ENCODE data around the gene PLEKHG4B.
"Not testable (repeated sequence)": the region's sequence is repeated elsewhere in the genome, so short reads cannot be mapped to it uniquely, and the experiment has no call there.

Gene PLEKHG4B

GRCh38 chr5:197031-197430 lies 105.1 kb downstream of the PLEKHG4B start:
- DNase-seq; in situ Hi-C loops (cut with HindIII; ENCODE audit: low pct_ligation_motif_present, low sequenced_read_pairs); H3K4me3 ChIP-seq (ENCODE audit: low read depth, low read length); H3K36me3 ChIP-seq (replicated peaks); H3K27ac ChIP-seq; H3K27me3 ChIP-seq (replicated peaks): not testable (repeated sequence)
- peak; percentile 49 for TF ChIP-seq CTCF (IDR thresholded peaks at IDR 0.05; ENCODE audit: low read depth, low read length, missing control alignments)

GRCh38 chr5:197892-198489 lies 106.0 kb downstream of the PLEKHG4B start:
- TF ChIP-seq CTCF (IDR thresholded peaks at IDR 0.05; ENCODE audit: low read depth, low read length, missing control alignments): no peak
- Histone ChIP-seq H3K4me3 (ENCODE audit: low read depth, low read length) (no peak overlapping the region), H3K27ac (no peak overlapping the region), H3K27me3 (replicated peaks) (no peaks in the 10 kb centered on the region), H3K36me3 (replicated peaks) (no peaks in the 10 kb centered on the region)
- in situ Hi-C loops (cut with HindIII; ENCODE audit: low pct_ligation_motif_present, low sequenced_read_pairs): no loop called here
- no peak for DNase-seq

- no peaks in the 10 kb centered on the region for H3K27me3 ChIP-seq (replicated peaks)
- H3K4me3 ChIP-seq (ENCODE audit: low read depth, low read length): no peak overlapping the region
- H3K36me3 ChIP-seq (replicated peaks): no peaks in the 10 kb centered on the region
- in situ Hi-C loops (cut with HindIII; ENCODE audit: low pct_ligation_motif_present, low sequenced_read_pairs): no loop called here
- no peak overlapping the region for H3K27ac ChIP-seq
- no peak for TF ChIP-seq CTCF (IDR thresholded peaks at IDR 0.05; ENCODE audit: low read depth, low read length, missing control alignments)
- no peak for DNase-seq
These were observed 106.7 kb downstream of the PLEKHG4B start for GRCh38 chr5:198516-199196.

GRCh38 chr5:199197-199949 lies 107.4 kb downstream of the PLEKHG4B start:
- Histone ChIP-seq H3K36me3 (replicated peaks) (peaks cover 2% of the 10 kb centered on the region), H3K27ac (no peak overlapping the region), H3K4me3 (ENCODE audit: low read depth, low read length) (no peak overlapping the region), H3K27me3 (replicated peaks) (no peaks in the 10 kb centered on the region)
- DNase-seq: no peak
- in situ Hi-C loops (cut with HindIII; ENCODE audit: low pct_ligation_motif_present, low sequenced_read_pairs): no loop called here
- no peak for TF ChIP-seq CTCF (IDR thresholded peaks at IDR 0.05; ENCODE audit: low read depth, low read length, missing control alignments)

- TF ChIP-seq CTCF (IDR thresholded peaks at IDR 0.05; ENCODE audit: low read depth, low read length, missing control alignments): no peak
These were observed 108.1 kb downstream of the PLEKHG4B start for GRCh38 chr5:199950-200645.

More at GRCh38 chr5:199950-200645, 108.1 kb downstream of the PLEKHG4B start:
- Histone ChIP-seq H3K4me3 (ENCODE audit: low read depth, low read length) (no peak overlapping the region), H3K27me3 (replicated peaks) (no peaks in the 10 kb centered on the region), H3K27ac (no peak overlapping the region), H3K36me3 (replicated peaks) (peaks cover 2% of the 10 kb centered on the region)
- no peak for DNase-seq
- in situ Hi-C loops (cut with HindIII; ENCODE audit: low pct_ligation_motif_present, low sequenced_read_pairs): no loop called here

Data from brain microvascular endothelial cell (primary cell).